Activated CD4-positive, alpha-beta memory T cell treated with anti-CD3 and anti-CD28 coated beads, Interleukin-2, amount 10 ng/mL, durations not matched to agents 7 days and 5 days (primary cell): Measurements from ENCODE around the gene RFT1. TPM values are rescaled to one million over a fixed set of nuclear protein-coding genes. Genes with fewer than 3 reads are reported as not detected.

Experiments
- CTCF ChIA-PET: fragments of 350-600 bp; sonication (Branson Sonifier 250); formaldehyde crosslinking; loops from one replicate; lab custom pipeline; 2021; ENCODE audit warnings: antibody characterized with exemption, inconsistent platforms; lab: Charles Lee
- POLR2A ChIA-PET: fragments of 350-600 bp; sonication (Branson Sonifier 250); formaldehyde crosslinking; loops from one replicate; lab custom pipeline; 2021; ENCODE audit warnings: antibody characterized with exemption; lab: Charles Lee
- DNase-seq: peaks from one replicate; pipeline ENCODE4 v3.0.0-alpha.2; 2020
- H3K27ac Mint-ChIP-seq: one replicate; pipeline ENCODE4 v1.8.0; 2021; ENCODE audit warnings: mild to moderate bottlenecking, mixed read lengths
- H3K27me3 Mint-ChIP-seq: one replicate; pipeline ENCODE4 v1.8.0; 2021; ENCODE audit warnings: mixed read lengths
- H3K36me3 Mint-ChIP-seq: one replicate; pipeline ENCODE4 v1.8.0; 2021; ENCODE audit warnings: low read depth, mixed read lengths
- H3K4me1 Mint-ChIP-seq: one replicate; pipeline ENCODE4 v1.8.0; 2021; ENCODE audit warnings: mixed read lengths
- H3K4me3 Mint-ChIP-seq: one replicate; pipeline ENCODE4 v1.8.0; 2021; ENCODE audit warnings: mild to moderate bottlenecking, mixed read lengths
- H3K9me3 Mint-ChIP-seq: one replicate; pipeline ENCODE4 v1.8.0; 2021; ENCODE audit warnings: mixed read lengths
- total RNA-seq, 2 experiments: library from RNA; stranded (reverse); gene quantifications; one replicate each; pipeline ENCODE4 v1.2.3, GENCODE V29; 2021

The RFT1 gene
- total RNA-seq, 2 experiments from 2014 or later, result 26.4 to 27.6 TPM

GRCh38 chr3:53123953-53124352 lies 6.3 kb downstream of the RFT1 start:
- POLR2A ChIA-PET, result no interaction called here
- Mint-ChIP-seq H3K4me1 (peaks cover 7% of the 10 kb centered on the region), H3K27me3 (no peaks in the 10 kb centered on the region), H3K4me3 (no peak overlapping the region), H3K9me3 (no peaks in the 10 kb centered on the region), H3K27ac (no peak overlapping the region), H3K36me3 (peaks cover 47% of the 10 kb centered on the region)
- DNase-seq, result no peak
- CTCF ChIA-PET, result interaction anchor here (1.1 to 1.2 kb wide), 2 partner anchors 9 to 72 kb away, joined by 3 read pairs; no protein-coding TSS in a partner anchor

GRCh38 chr3:53123510-53123909 lies 6.7 kb downstream of the RFT1 start:
- Mint-ChIP-seq H3K36me3 (peaks cover 49% of the 10 kb centered on the region), H3K27ac (no peak overlapping the region), H3K9me3 (no peaks in the 10 kb centered on the region), H3K4me1 (peaks cover 4% of the 10 kb centered on the region), H3K27me3 (no peaks in the 10 kb centered on the region), H3K4me3 (no peak overlapping the region)
- CTCF ChIA-PET, result interaction anchor here (1.1 to 1.8 kb wide), 3 partner anchors 9 to 73 kb away, joined by 3 to 7 read pairs (median 4); no protein-coding TSS in a partner anchor
- POLR2A ChIA-PET, result no interaction called here
- no peak for DNase-seq

- H3K4me3 Mint-ChIP-seq, result no peak overlapping the region
- H3K27me3 Mint-ChIP-seq, result no peaks in the 10 kb centered on the region
- peaks cover 55% of the 10 kb centered on the region for H3K36me3 Mint-ChIP-seq
- CTCF ChIA-PET, result interaction anchor here (0.7 to 1.8 kb wide), 5 partner anchors 9 to 73 kb away, joined by 3 to 7 read pairs (median 4); no protein-coding TSS in a partner anchor
- H3K9me3 Mint-ChIP-seq, result no peaks in the 10 kb centered on the region
- DNase-seq, result no peak
- POLR2A ChIA-PET, result interaction anchor here (0.7 kb wide), 1 partner anchor 186 kb away, joined by 3 read pairs; no protein-coding TSS in a partner anchor
- no peak overlapping the region for H3K27ac Mint-ChIP-seq
- no peaks in the 10 kb centered on the region for H3K4me1 Mint-ChIP-seq
These were observed 7.3 kb downstream of the RFT1 start for GRCh38 chr3:53122933-53123305.

GRCh38 chr3:53122255-53122932 lies 7.8 kb downstream of the RFT1 start:
- no peaks in the 10 kb centered on the region for H3K9me3 Mint-ChIP-seq
- no peak for DNase-seq
- no peak overlapping the region for H3K27ac Mint-ChIP-seq
- peaks cover 55% of the 10 kb centered on the region for H3K36me3 Mint-ChIP-seq
- CTCF ChIA-PET, result interaction anchor here (0.7 to 1.8 kb wide), 6 partner anchors 8 to 73 kb away, joined by 3 to 7 read pairs (median 4); no protein-coding TSS in a partner anchor
- no peaks in the 10 kb centered on the region for H3K4me1 Mint-ChIP-seq
- no peaks in the 10 kb centered on the region for H3K27me3 Mint-ChIP-seq
- POLR2A ChIA-PET, result interaction anchor here (0.7 kb wide), 1 partner anchor 186 kb away, joined by 3 read pairs; no protein-coding TSS in a partner anchor
- H3K4me3 Mint-ChIP-seq, result no peak overlapping the region

GRCh38 chr3:53120336-53120735 lies 9.9 kb downstream of the RFT1 start:
- CTCF ChIA-PET, result interaction anchor here (1.0 to 4.4 kb wide), 2 partner anchors 76 to 78 kb away, joined by 3 to 23 read pairs; no protein-coding TSS in a partner anchor
- Mint-ChIP-seq H3K9me3 (no peaks in the 10 kb centered on the region), H3K36me3 (peaks cover 50% of the 10 kb centered on the region), H3K27me3 (no peaks in the 10 kb centered on the region), H3K27ac (no peak overlapping the region), H3K4me1 (no peaks in the 10 kb centered on the region), H3K4me3 (no peak overlapping the region)
- POLR2A ChIA-PET, result interaction anchor here (5.9 kb wide), 1 partner anchor 10 kb away, joined by 31 read pairs; the partner anchor contains the start of gene RFT1
- DNase-seq, result no peak

GRCh38 chr3:53116956-53117355 lies 13.3 kb downstream of the RFT1 start:
- H3K4me3 Mint-ChIP-seq, result no peak overlapping the region
- no peaks in the 10 kb centered on the region for H3K9me3 Mint-ChIP-seq
- no peak overlapping the region for H3K27ac Mint-ChIP-seq
- peaks cover 23% of the 10 kb centered on the region for H3K36me3 Mint-ChIP-seq
- POLR2A ChIA-PET, result interaction anchor here (0.7 to 5.9 kb wide), 3 partner anchors 13 to 243 kb away, joined by 3 to 31 read pairs (median 4); partner anchors contain the start of gene RFT1
- H3K27me3 Mint-ChIP-seq, result no peaks in the 10 kb centered on the region
- CTCF ChIA-PET, result interaction anchor here (1.0 to 4.5 kb wide), 4 partner anchors 13 to 103 kb away, joined by 3 to 85 read pairs (median 13); partner anchors contain the start of gene RFT1
- no peaks in the 10 kb centered on the region for H3K4me1 Mint-ChIP-seq
- no peak for DNase-seq

- Mint-ChIP-seq H3K36me3 (peaks cover 17% of the 10 kb centered on the region), H3K27ac (no peak overlapping the region), H3K9me3 (no peaks in the 10 kb centered on the region), H3K4me3 (no peak overlapping the region), H3K27me3 (no peaks in the 10 kb centered on the region), H3K4me1 (peaks cover 15% of the 10 kb centered on the region)
- peak; percentile 41 for DNase-seq
- POLR2A ChIA-PET, result interaction anchor here (1.0 to 1.7 kb wide), 7 partner anchors 10 to 73 kb away, joined by 3 to 6 read pairs (median 4); partner anchors contain the start of genes RFT1 and SFMBT1
- CTCF ChIA-PET, result interaction anchor here (0.7 to 4.5 kb wide), 16 partner anchors 9 to 266 kb away, joined by 3 to 85 read pairs (median 4); partner anchors contain the start of gene RFT1
These were observed 15.7 kb downstream of the RFT1 start for GRCh38 chr3:53114412-53115074.

- Mint-ChIP-seq H3K4me3 (no peak overlapping the region), H3K36me3 (peaks cover 21% of the 10 kb centered on the region), H3K4me1 (peaks cover 20% of the 10 kb centered on the region), H3K9me3 (no peaks in the 10 kb centered on the region), H3K27me3 (no peaks in the 10 kb centered on the region), H3K27ac (no peak overlapping the region)
- POLR2A ChIA-PET, result interaction anchor here (1.0 to 1.7 kb wide), 7 partner anchors 10 to 74 kb away, joined by 3 to 6 read pairs (median 4); partner anchors contain the start of genes RFT1 and SFMBT1
- DNase-seq, result peak; percentile 86
- CTCF ChIA-PET, result interaction anchor here (0.7 to 4.5 kb wide), 16 partner anchors 9 to 265 kb away, joined by 3 to 85 read pairs (median 4); partner anchors contain the start of gene RFT1
These were observed 16.2 kb downstream of the RFT1 start for GRCh38 chr3:53114011-53114400.

- ChIA-PET POLR2A (interaction anchor here (1.0 to 5.0 kb wide), 7 partner anchors 9 to 68 kb away, joined by 3 to 25 read pairs (median 5); partner anchors contain the start of genes RFT1 and SFMBT1), CTCF (interaction anchor here (0.6 to 4.5 kb wide), 16 partner anchors 10 to 217 kb away, joined by 3 to 85 read pairs (median 8); partner anchors contain the start of gene RFT1)
- no peaks in the 10 kb centered on the region for H3K27me3 Mint-ChIP-seq
These were observed 16.8 kb downstream of the RFT1 start for GRCh38 chr3:53113293-53114010.

GRCh38 chr3:53111822-53112221 lies 18.4 kb downstream of the RFT1 start:
- Mint-ChIP-seq H3K36me3 (peaks cover 19% of the 10 kb centered on the region), H3K9me3 (no peaks in the 10 kb centered on the region), H3K27ac (no peak overlapping the region), H3K4me1 (peaks cover 32% of the 10 kb centered on the region), H3K4me3 (no peak overlapping the region), H3K27me3 (no peaks in the 10 kb centered on the region)
- CTCF ChIA-PET, result interaction anchor here (0.6 to 4.3 kb wide), 11 partner anchors 9 to 189 kb away, joined by 3 to 31 read pairs (median 5); partner anchors contain the start of gene PRKCD
- POLR2A ChIA-PET, result interaction anchor here (1.3 to 5.0 kb wide), 3 partner anchors 9 to 83 kb away, joined by 4 to 25 read pairs (median 13); partner anchors contain the start of gene RFT1
- DNase-seq, result no peak

More at GRCh38 chr3:53113293-53114010, 16.8 kb downstream of the RFT1 start:
- no peak for DNase-seq
- H3K27ac Mint-ChIP-seq, result no peak overlapping the region
- no peak overlapping the region for H3K4me3 Mint-ChIP-seq
- no peaks in the 10 kb centered on the region for H3K9me3 Mint-ChIP-seq
- peaks cover 21% of the 10 kb centered on the region for H3K36me3 Mint-ChIP-seq
- peaks cover 25% of the 10 kb centered on the region for H3K4me1 Mint-ChIP-seq

GRCh38 chr3:53109891-53110771 lies 20.1 kb downstream of the RFT1 start:
- ChIA-PET POLR2A (interaction anchor here (0.6 to 5.0 kb wide), 14 partner anchors 7 to 144 kb away, joined by 3 to 25 read pairs (median 4); partner anchors contain the start of genes RFT1 and SFMBT1), CTCF (interaction anchor here (0.6 to 4.3 kb wide), 28 partner anchors 8 to 1682 kb away, joined by 3 to 53 read pairs (median 4); partner anchors contain the start of genes PRKCD, RFT1 and SFMBT1)

More at GRCh38 chr3:53109891-53110771, 20.1 kb downstream of the RFT1 start:
- Mint-ChIP-seq H3K27ac (peak overlapping the region; percentile 79), H3K4me1 (peaks cover 38% of the 10 kb centered on the region), H3K9me3 (no peaks in the 10 kb centered on the region), H3K27me3 (no peaks in the 10 kb centered on the region), H3K36me3 (peaks cover 21% of the 10 kb centered on the region), H3K4me3 (peak overlapping the region; percentile 10)
- peak; percentile 78 for DNase-seq
